SU-DHL-6 (cell line): ENCODE measurements around the gene CYB5R2.

ENCODE experiments used
- H2AFZ ChIP-seq: fragments of 200-600 bp; sonication (generic); 2 replicates; pipeline ENCODE4 v1.6.1; 2014; ENCODE audit warnings: low read depth, mild to moderate bottlenecking, moderate library complexity, mixed read lengths, antibody characterized with exemption, low read length; ENCODE audit not compliant: severe bottlenecking
- H3F3A ChIP-seq: fragments of 200-600 bp; shearing (Covaris generic); 2 replicates; pipeline ENCODE4 v1.6.0; 2016; ENCODE audit warnings: antibody characterized with exemption, mild to moderate bottlenecking; ENCODE audit not compliant: insufficient read depth
- H3K27ac ChIP-seq: fragments of 200-600 bp; sonication (generic); 2 replicates; pipeline ENCODE4 v1.5.1; 2016; ENCODE audit warnings: low read depth, mild to moderate bottlenecking, low read length, moderate library complexity, mixed read lengths
- H3K27me3 ChIP-seq: fragments of 200-600 bp; sonication (generic), shearing (Covaris generic); 2 replicates; pipeline ENCODE4 v1.6.0; 2014; ENCODE audit warnings: mild to moderate bottlenecking, low read length
- H3K36me3 ChIP-seq: fragments of 200-600 bp; sonication (generic); 2 replicates; pipeline ENCODE4 v1.6.1; 2014; ENCODE audit warnings: mild to moderate bottlenecking, low read length, mixed read lengths
- H3K4me2 ChIP-seq: fragments of 300-600, 200-600 bp; shearing (Covaris generic), sonication (generic); 2 replicates; pipeline ENCODE4 v1.6.0; 2014; ENCODE audit warnings: low read length, low read depth, mild to moderate bottlenecking; ENCODE audit not compliant: poor library complexity, severe bottlenecking
- H3K4me3 ChIP-seq: fragments of 200-600 bp; sonication (generic); 2 replicates; pipeline ENCODE4 v1.5.1; 2014; ENCODE audit warnings: antibody characterized with exemption, low read length, mild to moderate bottlenecking, mixed read lengths; ENCODE audit not compliant: insufficient read depth, poor library complexity, severe bottlenecking
- H3K79me2 ChIP-seq: fragments of 200-600 bp; sonication (generic); 2 replicates; pipeline ENCODE4 v1.6.1; 2014; ENCODE audit warnings: mild to moderate bottlenecking, low read length, moderate library complexity; ENCODE audit not compliant: insufficient read depth
- H3K9ac ChIP-seq: fragments of 200-600 bp; sonication (generic); 2 replicates; pipeline ENCODE4 v1.7.0; 2014; ENCODE audit warnings: mild to moderate bottlenecking, low read length
- H3K9me2 ChIP-seq: fragments of 200-600 bp; sonication (generic); replicated peaks from 2 replicates; pipeline ENCODE4 v1.6.1; 2014; ENCODE audit warnings: low read length; ENCODE audit not compliant: insufficient read depth
- H3K9me3 ChIP-seq: fragments of 200-600 bp; sonication (generic); 2 replicates; pipeline ENCODE4 v1.6.1; 2014; ENCODE audit warnings: low read length, mixed read lengths; ENCODE audit not compliant: insufficient read depth
- H4K20me1 ChIP-seq: fragments of 200-600 bp; sonication (generic); 2 replicates; pipeline ENCODE4 v1.6.1; 2014; ENCODE audit warnings: low read depth, mild to moderate bottlenecking, antibody characterized with exemption, low read length, moderate library complexity, mixed read lengths
- EZH2phosphoT487 ChIP-seq: fragments of 200-600 bp; sonication (generic), shearing (Covaris generic); conservative IDR thresholded peaks from 2 replicates; pipeline ENCODE4 v1.6.1; 2018; ENCODE audit warnings: mild to moderate bottlenecking, antibody characterized with exemption, low read length, moderate library complexity, mixed read lengths
- TF ChIP-seq, protein P1 (sequence below): fragments of 200-600 bp; sonication (generic); IDR thresholded peaks from one replicate; pipeline ENCODE4 v1.5.1; 2017; ENCODE audit warnings: antibody characterized with exemption, mild to moderate bottlenecking, low read length, moderate library complexity; ENCODE audit not compliant: insufficient read depth, poor library complexity, severe bottlenecking

Gene CYB5R2

DNA sequence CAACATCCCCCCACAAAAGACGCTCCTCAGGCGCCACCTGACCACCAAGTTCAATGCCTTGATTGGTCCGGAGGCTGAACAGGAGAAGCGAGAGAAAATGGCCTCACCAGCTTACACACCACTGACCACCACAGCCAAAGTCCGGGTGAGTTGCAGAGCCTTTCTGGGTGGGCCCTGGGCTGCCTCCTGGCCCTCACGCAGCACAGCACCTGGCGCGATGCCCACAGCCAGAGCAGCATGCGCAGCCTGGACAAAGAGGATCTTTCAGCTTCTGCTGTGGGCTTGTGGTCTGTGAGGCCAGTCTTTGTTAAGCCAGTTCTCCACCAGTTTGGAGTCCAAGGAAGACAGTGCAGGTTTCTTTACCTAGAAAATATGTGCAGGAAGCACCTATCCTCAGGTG is 21.6 kb downstream of the CYB5R2 start:
- Histone ChIP-seq H3K27me3 (no peaks in the 10 kb centered on the region), H3F3A (no peaks in the 10 kb centered on the region), H3K9me3 (no peaks in the 10 kb centered on the region), H3K27ac (no peak overlapping the region), H3K9ac (no peak overlapping the region), H2AFZ (no peak overlapping the region), H3K36me3 (no peaks in the 10 kb centered on the region), H4K20me1 (no peaks in the 10 kb centered on the region; the same call in 1 of the 2 replicates), H3K4me2 (no peak overlapping the region), H3K79me2 (no peaks in the 10 kb centered on the region), H3K4me3 (no peak overlapping the region), H3K9me2 (no peaks in the 10 kb centered on the region)
- TF ChIP-seq, protein P1, sequence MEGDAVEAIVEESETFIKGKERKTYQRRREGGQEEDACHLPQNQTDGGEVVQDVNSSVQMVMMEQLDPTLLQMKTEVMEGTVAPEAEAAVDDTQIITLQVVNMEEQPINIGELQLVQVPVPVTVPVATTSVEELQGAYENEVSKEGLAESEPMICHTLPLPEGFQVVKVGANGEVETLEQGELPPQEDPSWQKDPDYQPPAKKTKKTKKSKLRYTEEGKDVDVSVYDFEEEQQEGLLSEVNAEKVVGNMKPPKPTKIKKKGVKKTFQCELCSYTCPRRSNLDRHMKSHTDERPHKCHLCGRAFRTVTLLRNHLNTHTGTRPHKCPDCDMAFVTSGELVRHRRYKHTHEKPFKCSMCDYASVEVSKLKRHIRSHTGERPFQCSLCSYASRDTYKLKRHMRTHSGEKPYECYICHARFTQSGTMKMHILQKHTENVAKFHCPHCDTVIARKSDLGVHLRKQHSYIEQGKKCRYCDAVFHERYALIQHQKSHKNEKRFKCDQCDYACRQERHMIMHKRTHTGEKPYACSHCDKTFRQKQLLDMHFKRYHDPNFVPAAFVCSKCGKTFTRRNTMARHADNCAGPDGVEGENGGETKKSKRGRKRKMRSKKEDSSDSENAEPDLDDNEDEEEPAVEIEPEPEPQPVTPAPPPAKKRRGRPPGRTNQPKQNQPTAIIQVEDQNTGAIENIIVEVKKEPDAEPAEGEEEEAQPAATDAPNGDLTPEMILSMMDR: no peak
- TF ChIP-seq EZH2phosphoT487: no peak

DNA sequence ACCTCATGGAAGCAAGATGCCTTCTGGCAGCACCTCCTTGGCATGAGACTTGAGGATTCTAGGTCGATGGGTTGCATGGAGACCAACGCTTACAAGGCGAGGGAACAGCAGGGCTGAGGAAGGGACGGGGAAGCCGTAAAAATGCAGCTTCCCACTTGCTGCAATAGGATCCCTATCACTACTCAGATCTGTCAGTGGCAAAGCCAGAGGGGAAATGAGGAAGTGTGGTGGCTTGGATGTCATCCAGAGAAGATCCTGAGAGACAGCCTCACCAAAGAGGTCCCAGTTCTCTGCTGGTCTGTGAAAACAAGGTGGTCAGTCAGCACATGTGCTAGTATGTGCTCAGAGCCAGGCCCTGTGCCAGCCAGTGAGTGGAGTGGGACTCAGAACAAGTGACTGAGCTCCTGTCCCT is 22.2 kb downstream of the CYB5R2 start:
- Histone ChIP-seq H3F3A (no peaks in the 10 kb centered on the region), H3K9me2 (no peaks in the 10 kb centered on the region), H3K79me2 (no peaks in the 10 kb centered on the region), H4K20me1 (no peaks in the 10 kb centered on the region; the same call in 1 of the 2 replicates), H3K4me2 (no peak overlapping the region), H3K27ac (no peak overlapping the region), H3K4me3 (no peak overlapping the region), H3K27me3 (no peaks in the 10 kb centered on the region), H2AFZ (no peak overlapping the region), H3K36me3 (no peaks in the 10 kb centered on the region), H3K9me3 (no peaks in the 10 kb centered on the region), H3K9ac (no peak overlapping the region)
- TF ChIP-seq EZH2phosphoT487: no peak

DNA sequence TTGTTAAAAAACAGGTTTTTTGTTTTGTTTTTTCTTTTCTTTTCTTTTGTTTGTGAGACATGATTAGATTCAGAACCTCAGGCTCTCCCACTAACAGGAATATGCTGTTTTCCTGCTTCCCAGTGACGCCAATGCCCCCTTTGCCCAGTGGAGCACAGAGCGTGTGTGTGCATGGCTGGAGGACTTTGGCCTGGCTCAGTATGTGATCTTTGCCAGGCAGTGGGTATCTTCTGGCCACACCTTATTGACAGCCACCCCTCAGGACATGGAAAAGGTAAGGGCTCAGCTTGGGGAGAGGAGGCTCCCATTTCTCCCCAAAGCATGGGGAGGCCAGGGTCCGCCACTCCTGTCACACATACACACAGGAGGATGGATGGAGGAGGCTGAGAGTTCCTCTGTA is 25.0 kb downstream of the CYB5R2 start:
- H3K9me2 ChIP-seq: no peaks in the 10 kb centered on the region
- no peak overlapping the region for H2AFZ ChIP-seq
- H3K36me3 ChIP-seq: no peaks in the 10 kb centered on the region
- no peaks in the 10 kb centered on the region for H3K79me2 ChIP-seq
- no peak for TF ChIP-seq EZH2phosphoT487
- TF ChIP-seq, protein P1: no peak
- H3K27me3 ChIP-seq: no peaks in the 10 kb centered on the region
- H3K4me2 ChIP-seq: no peak overlapping the region
- H3K27ac ChIP-seq: no peak overlapping the region
- no peaks in the 10 kb centered on the region for H3F3A ChIP-seq
- no peaks in the 10 kb centered on the region for H3K9me3 ChIP-seq
- no peak overlapping the region for H3K9ac ChIP-seq
- no peaks in the 10 kb centered on the region; the same call in 1 of the 2 replicates for H4K20me1 ChIP-seq
- no peak overlapping the region for H3K4me3 ChIP-seq

DNA sequence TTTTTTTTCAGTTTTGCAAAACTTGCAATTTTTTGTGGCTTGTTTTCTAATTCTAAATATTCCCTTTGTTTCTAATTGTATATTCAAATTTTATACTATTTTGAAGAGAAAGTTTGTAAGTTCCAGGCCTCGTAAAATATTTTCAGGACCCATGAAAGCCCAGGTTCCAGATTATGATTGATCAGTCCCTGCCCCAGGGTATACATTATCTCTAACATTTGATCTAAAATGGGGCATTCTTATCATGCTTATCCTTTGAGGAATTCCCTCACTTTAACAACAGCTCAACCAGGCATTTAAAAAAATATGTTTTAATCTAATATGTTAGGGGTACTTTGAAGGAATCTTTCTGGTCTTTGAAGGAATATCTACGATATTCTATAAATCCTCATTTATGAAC is 26.4 kb downstream of the CYB5R2 start:
- TF ChIP-seq, protein P1: no peak
- TF ChIP-seq EZH2phosphoT487: no peak
- H4K20me1 ChIP-seq: no peaks in the 10 kb centered on the region; the same call in 1 of the 2 replicates
- no peak overlapping the region for H3K4me3 ChIP-seq
- H3K4me2 ChIP-seq: no peak overlapping the region
- no peak overlapping the region for H2AFZ ChIP-seq
- no peaks in the 10 kb centered on the region for H3K36me3 ChIP-seq
- no peaks in the 10 kb centered on the region for H3K79me2 ChIP-seq
- H3K27ac ChIP-seq: no peak overlapping the region
- H3K9ac ChIP-seq: no peak overlapping the region
- H3K27me3 ChIP-seq: no peaks in the 10 kb centered on the region
- no peaks in the 10 kb centered on the region for H3F3A ChIP-seq
- H3K9me2 ChIP-seq: no peaks in the 10 kb centered on the region
- H3K9me3 ChIP-seq: no peaks in the 10 kb centered on the region
